ENCODE results near the gene PTPRN2. TPM values are rescaled to one million over a fixed set of nuclear protein-coding genes. Genes with fewer than 3 reads are reported as not detected.
"Not testable (repeated sequence)": the region's sequence is repeated elsewhere in the genome, so short reads cannot be mapped to it uniquely, and the experiment has no call there.

PTPRN2 gene
- total RNA-seq, 1 donor from 2014 or later, result 3.1 TPM

- peak; percentile 25 for DNase-seq
Observed at GRCh38 chr7:158362912-158363905, 224.4 kb downstream of the PTPRN2 start.

- DNase-seq, result no peak
Observed at GRCh38 chr7:158362001-158362400, 225.6 kb downstream of the PTPRN2 start.

GRCh38 chr7:158361326-158361946, 226.2 kb downstream of the PTPRN2 start:
- no peak for DNase-seq

GRCh38 chr7:158358926-158359645, 228.5 kb downstream of the PTPRN2 start:
- no peak for DNase-seq

GRCh38 chr7:158357898-158358821, 229.5 kb downstream of the PTPRN2 start:
- no peak for DNase-seq

GRCh38 chr7:158357106-158357897, 230.3 kb downstream of the PTPRN2 start:
- no peak for DNase-seq

- DNase-seq, result no peak
Observed at GRCh38 chr7:158356454-158356853, 231.2 kb downstream of the PTPRN2 start.

GRCh38 chr7:158355456-158356065, 232.1 kb downstream of the PTPRN2 start:
- no peak for DNase-seq

GRCh38 chr7:158354861-158355260, 232.8 kb downstream of the PTPRN2 start:
- no peak for DNase-seq

GRCh38 chr7:158353606-158354570, 233.7 kb downstream of the PTPRN2 start:
- no peak for DNase-seq

GRCh38 chr7:158351899-158352729, 235.5 kb downstream of the PTPRN2 start:
- not testable (repeated sequence) for DNase-seq

- no peak for DNase-seq
Observed at GRCh38 chr7:158351481-158351880, 236.1 kb downstream of the PTPRN2 start.

GRCh38 chr7:158351051-158351450, 236.6 kb downstream of the PTPRN2 start:
- no peak for DNase-seq

GRCh38 chr7:158350166-158350900, 237.3 kb downstream of the PTPRN2 start:
- DNase-seq, result no peak

- no peak for DNase-seq
Observed at GRCh38 chr7:158348446-158348845, 239.2 kb downstream of the PTPRN2 start.

- DNase-seq, result not testable (repeated sequence)
Observed at GRCh38 chr7:158348039-158348438, 239.6 kb downstream of the PTPRN2 start.

- DNase-seq, result no peak
Observed at GRCh38 chr7:158345731-158346130, 241.9 kb downstream of the PTPRN2 start.
